ENCODE measurements around the gene TNP2. TPM values are rescaled to one million over a fixed set of nuclear protein-coding genes. Genes with fewer than 3 reads are reported as not detected.

The TNP2 gene
- total RNA-seq, 1 experiment from 2014 or later: not detected

DNA sequence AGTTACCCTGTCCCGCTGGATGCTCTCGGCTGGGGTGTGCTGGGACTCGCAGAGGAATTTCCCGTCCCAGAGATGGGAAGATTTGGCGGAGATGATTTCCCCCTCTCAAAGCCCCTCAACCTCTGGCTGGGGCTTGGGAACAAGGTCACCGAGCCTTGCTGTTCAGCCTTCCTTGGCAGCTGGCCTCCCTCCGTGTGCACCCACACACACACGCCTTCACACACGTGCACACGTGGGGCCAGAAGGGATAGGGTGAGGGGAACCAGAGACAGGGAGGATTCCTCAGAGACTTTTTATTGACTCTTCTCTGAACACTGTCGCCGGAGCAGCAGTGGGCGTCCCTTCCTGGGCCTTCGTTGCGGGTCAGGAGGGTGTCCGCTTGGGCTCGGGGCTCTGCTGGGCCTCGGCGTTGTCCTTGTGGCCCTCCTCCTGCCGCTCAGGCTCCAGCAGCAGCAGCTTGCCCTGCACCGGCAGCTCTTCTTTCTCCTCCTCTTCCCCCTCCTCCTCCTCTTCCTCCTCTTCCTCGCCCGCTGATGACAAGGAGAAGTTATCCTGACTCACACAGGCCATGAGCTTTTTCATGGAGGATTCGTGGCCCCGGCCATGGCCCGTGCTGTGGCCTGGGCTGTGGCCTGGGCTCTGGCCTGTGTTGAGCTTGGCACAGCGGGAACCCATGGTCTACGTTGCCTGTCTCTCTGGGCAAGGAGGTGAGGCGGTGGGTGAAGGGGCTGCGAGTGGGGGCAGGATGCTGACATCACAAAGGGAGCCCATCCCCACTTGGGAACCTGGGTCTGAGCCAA lies 4.0 kb upstream of the TNP2 start, which contains the start of gene PRM3:
TSS of gene PRM3 (minus strand) at position 709 of the 800 bp plus-strand sequence. CDS start at position 675, 34 bp downstream.
- intact Hi-C loops (cut with micrococcal nuclease; ENCODE audit: unreplicated experiment): no loop called here
- no peak for DNase-seq (ENCODE audit: low read depth, low spot score)
- Histone ChIP-seq H3K27ac (ENCODE audit: low read length) (no peak within 1 kb of the TSS; the same call in 1 of the 2 replicates), H3K9me3 (ENCODE audit: control insufficient read depth, insufficient read depth, low read depth, low read length) (no peaks in the 10 kb centered on the region), H3K27me3 (ENCODE audit: control insufficient read depth, insufficient read depth, low read length) (no peaks in the 10 kb centered on the region), H3K4me3 (ENCODE audit: low read depth in 2 of 2, low read length in 2 of 2) (no peak within 1 kb of the TSS), H3K36me3 (ENCODE audit: control insufficient read depth, insufficient read depth, low read length) (no peaks in the 10 kb centered on the region), H3K4me1 (ENCODE audit: control insufficient read depth, insufficient read depth, low read length) (peaks cover 9% of the 10 kb centered on the region)
- BruUV-seq (replicated peaks): no TSS peak
- ChIA-PET CTCF (interaction anchor here (1.5 kb wide), 1 partner anchor 24 kb away, joined by 4 read pairs; no protein-coding TSS in a partner anchor), POLR2A (no interaction called here)
- TF ChIP-seq TCF7L2 (IDR thresholded peaks at IDR 0.05; ENCODE audit: low read depth, low read length): no peak
- TF ChIP-seq, protein P1, sequence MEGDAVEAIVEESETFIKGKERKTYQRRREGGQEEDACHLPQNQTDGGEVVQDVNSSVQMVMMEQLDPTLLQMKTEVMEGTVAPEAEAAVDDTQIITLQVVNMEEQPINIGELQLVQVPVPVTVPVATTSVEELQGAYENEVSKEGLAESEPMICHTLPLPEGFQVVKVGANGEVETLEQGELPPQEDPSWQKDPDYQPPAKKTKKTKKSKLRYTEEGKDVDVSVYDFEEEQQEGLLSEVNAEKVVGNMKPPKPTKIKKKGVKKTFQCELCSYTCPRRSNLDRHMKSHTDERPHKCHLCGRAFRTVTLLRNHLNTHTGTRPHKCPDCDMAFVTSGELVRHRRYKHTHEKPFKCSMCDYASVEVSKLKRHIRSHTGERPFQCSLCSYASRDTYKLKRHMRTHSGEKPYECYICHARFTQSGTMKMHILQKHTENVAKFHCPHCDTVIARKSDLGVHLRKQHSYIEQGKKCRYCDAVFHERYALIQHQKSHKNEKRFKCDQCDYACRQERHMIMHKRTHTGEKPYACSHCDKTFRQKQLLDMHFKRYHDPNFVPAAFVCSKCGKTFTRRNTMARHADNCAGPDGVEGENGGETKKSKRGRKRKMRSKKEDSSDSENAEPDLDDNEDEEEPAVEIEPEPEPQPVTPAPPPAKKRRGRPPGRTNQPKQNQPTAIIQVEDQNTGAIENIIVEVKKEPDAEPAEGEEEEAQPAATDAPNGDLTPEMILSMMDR (IDR thresholded peaks at IDR 0.05): no peak
- no peak for TF ChIP-seq REST (IDR thresholded peaks at IDR 0.05; ENCODE audit: insufficient read depth in 1 of 2, low read depth in 2 of 2, low read length in 1 of 2)
- no peak for TF ChIP-seq SIN3A (IDR thresholded peaks at IDR 0.05; ENCODE audit: borderline replicate concordance, insufficient read depth, low read depth, low read length)
- no peak for TF ChIP-seq POLR2AphosphoS5 (IDR thresholded peaks at IDR 0.05; ENCODE audit: low read depth, low read length)
- ATAC-seq: no peak; the same call in 1 of the 2 replicates
- in situ Hi-C loops (cut with HindIII; ENCODE audit: low pct_unique_long_range_greater_than_20kb, low sequenced_read_pairs): no loop called here

DNA sequence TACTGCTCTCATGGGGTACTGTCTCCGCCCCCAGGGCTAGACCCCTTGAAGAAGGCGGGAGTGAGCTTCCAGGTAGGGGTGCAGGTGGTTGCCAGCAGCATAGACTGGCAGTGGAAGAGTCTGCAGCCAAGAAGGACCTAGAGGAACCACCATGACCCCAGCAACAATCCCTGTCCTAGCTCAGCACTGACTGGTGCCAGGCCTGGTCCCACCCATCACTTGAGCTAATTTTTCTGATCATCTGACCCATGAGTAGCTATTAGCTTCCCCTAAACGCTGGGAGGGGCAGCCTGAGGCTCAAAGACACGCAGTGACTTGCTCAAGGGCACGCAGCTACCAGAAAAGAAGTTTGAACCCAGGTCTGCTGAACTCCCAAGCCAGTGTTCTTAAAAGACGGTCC lies 3.4 kb upstream of the TNP2 start:
- H3K4me1 ChIP-seq (ENCODE audit: control insufficient read depth, insufficient read depth, low read length): peaks cover 9% of the 10 kb centered on the region
- no peak overlapping the region for H3K27ac ChIP-seq (ENCODE audit: low read length)
- intact Hi-C loops (cut with micrococcal nuclease; ENCODE audit: unreplicated experiment): no loop called here
- no TSS peak for BruUV-seq (replicated peaks)
- no peak for DNase-seq (ENCODE audit: low read depth, low spot score)
- no peak overlapping the region for H3K4me3 ChIP-seq (ENCODE audit: low read depth in 2 of 2, low read length in 2 of 2)
- ATAC-seq: 0 out of 2 replicates have a peak, but pooled peaks have one; percentile 13
- no peaks in the 10 kb centered on the region for H3K27me3 ChIP-seq (ENCODE audit: control insufficient read depth, insufficient read depth, low read length)
- TF ChIP-seq POLR2AphosphoS5 (IDR thresholded peaks at IDR 0.05; ENCODE audit: low read depth, low read length) (no peak), REST (IDR thresholded peaks at IDR 0.05; ENCODE audit: insufficient read depth in 1 of 2, low read depth in 2 of 2, low read length in 1 of 2) (no peak), TCF7L2 (IDR thresholded peaks at IDR 0.05; ENCODE audit: low read depth, low read length) (no peak), SIN3A (IDR thresholded peaks at IDR 0.05; ENCODE audit: borderline replicate concordance, insufficient read depth, low read depth, low read length) (no peak)
- TF ChIP-seq, protein P1 (IDR thresholded peaks at IDR 0.05): no peak
- POLR2A ChIA-PET: no interaction called here
- in situ Hi-C loops (cut with HindIII; ENCODE audit: low pct_unique_long_range_greater_than_20kb, low sequenced_read_pairs): no loop called here
- no peaks in the 10 kb centered on the region for H3K36me3 ChIP-seq (ENCODE audit: control insufficient read depth, insufficient read depth, low read length)
- H3K9me3 ChIP-seq (ENCODE audit: control insufficient read depth, insufficient read depth, low read depth, low read length): no peaks in the 10 kb centered on the region
- CTCF ChIA-PET: no interaction called here

All from Panc1 (cell line).